ENCODE results near the gene ARMH2.

Gene ARMH2

GRCh38 chr6:24798740-24799540 lies at the start of gene ARMH2:
TSS of gene ARMH2 (minus strand) at chr6:24798917. CDS start at chr6:24798857, 60 bp downstream.
- no peak for DNase-seq

- DNase-seq = peak; percentile 14 to 78
Observed at GRCh38 chr6:24848461-24848860, 49.7 kb upstream of the ARMH2 start.

GRCh38 chr6:24847402-24847801 lies 48.7 kb upstream of the ARMH2 start:
- DNase-seq = no peak

GRCh38 chr6:24845578-24845977 lies 46.9 kb upstream of the ARMH2 start:
- DNase-seq = no peak

- no peak for DNase-seq
Observed at GRCh38 chr6:24844903-24845302, 46.2 kb upstream of the ARMH2 start.

GRCh38 chr6:24844061-24844460 lies 45.3 kb upstream of the ARMH2 start:
- DNase-seq = no peak

- DNase-seq = no peak
Observed at GRCh38 chr6:24840187-24840586, 41.5 kb upstream of the ARMH2 start.

GRCh38 chr6:24838994-24839393 lies 40.3 kb upstream of the ARMH2 start:
- DNase-seq = no peak

GRCh38 chr6:24838081-24838480 lies 39.4 kb upstream of the ARMH2 start:
- DNase-seq = no peak

- DNase-seq = peak in 1 of 2 donors; percentile 90
Observed at GRCh38 chr6:24836109-24836508, 37.4 kb upstream of the ARMH2 start.

GRCh38 chr6:24833711-24834386 lies 35.1 kb upstream of the ARMH2 start:
- peak in 1 of 2 donors; percentile 15 for DNase-seq

- no peak for DNase-seq
Observed at GRCh38 chr6:24832794-24833193, 34.1 kb upstream of the ARMH2 start.

GRCh38 chr6:24831771-24832716 lies 33.3 kb upstream of the ARMH2 start:
- no peak for DNase-seq

- DNase-seq = no peak
Observed at GRCh38 chr6:24829657-24830056, 30.9 kb upstream of the ARMH2 start.

GRCh38 chr6:24827970-24828369 lies 29.3 kb upstream of the ARMH2 start:
- DNase-seq = no peak

GRCh38 chr6:24827162-24827561 lies 28.4 kb upstream of the ARMH2 start:
- DNase-seq = no peak

GRCh38 chr6:24825130-24825630 lies 26.5 kb upstream of the ARMH2 start:
- no peak for DNase-seq

- DNase-seq = no peak
Observed at GRCh38 chr6:24824142-24824938, 25.6 kb upstream of the ARMH2 start.

GRCh38 chr6:24823185-24823584 lies 24.5 kb upstream of the ARMH2 start:
- DNase-seq = no peak

GRCh38 chr6:24822696-24823095 lies 24.0 kb upstream of the ARMH2 start:
- DNase-seq = no peak

- DNase-seq = no peak
Observed at GRCh38 chr6:24821860-24822444, 23.2 kb upstream of the ARMH2 start.

- DNase-seq = no peak
Observed at GRCh38 chr6:24818346-24818745, 19.6 kb upstream of the ARMH2 start.
